GM18873 (cell line): ENCODE results near the gene DHX34.
"Not testable (repeated sequence)": the region's sequence is repeated elsewhere in the genome, so short reads cannot be mapped to it uniquely, and the experiment has no call there.

Experiments used
- ATAC-seq: cut with Tn5 transposase; IDR thresholded peaks from one replicate; pipeline ENCODE4 v1.9.1; 2021; ENCODE audit warnings: mild to moderate bottlenecking, moderate library complexity, moderate number of reproducible peaks; ENCODE audit not compliant: unreplicated experiment, low FRiP score

DHX34 gene

GRCh38 chr19:47386582-47386981 is 37.5 kb downstream of the DHX34 start:
- not testable (repeated sequence) for ATAC-seq

GRCh38 chr19:47387623-47388022 is 38.5 kb downstream of the DHX34 start:
- not testable (repeated sequence) for ATAC-seq

- ATAC-seq, result not testable (repeated sequence)
Measured at GRCh38 chr19:47388721-47389120, 39.6 kb downstream of the DHX34 start.

- no peak for ATAC-seq
Measured at GRCh38 chr19:47389150-47389556, 40.0 kb downstream of the DHX34 start.

GRCh38 chr19:47390533-47391488 is 41.7 kb downstream of the DHX34 start:
- ATAC-seq, result no peak

- ATAC-seq, result no peak
Measured at GRCh38 chr19:47391510-47392223, 42.6 kb downstream of the DHX34 start.

- no peak for ATAC-seq
Measured at GRCh38 chr19:47398707-47399597, 49.8 kb downstream of the DHX34 start.

- ATAC-seq, result no peak
Measured at GRCh38 chr19:47402504-47402903, 53.4 kb downstream of the DHX34 start.

GRCh38 chr19:47404334-47405196 is 55.5 kb downstream of the DHX34 start:
- no peak for ATAC-seq

GRCh38 chr19:47405197-47405550 is 56.1 kb downstream of the DHX34 start:
- no peak for ATAC-seq

GRCh38 chr19:47405854-47406417 is 56.8 kb downstream of the DHX34 start:
- ATAC-seq, result no peak

GRCh38 chr19:47406711-47407416 is 57.7 kb downstream of the DHX34 start:
- no peak for ATAC-seq

GRCh38 chr19:47407417-47407774 is 58.3 kb downstream of the DHX34 start:
- ATAC-seq, result no peak

GRCh38 chr19:47408156-47408938 is 59.2 kb downstream of the DHX34 start:
- no peak for ATAC-seq

GRCh38 chr19:47411101-47411500 is 62.0 kb downstream of the DHX34 start:
- ATAC-seq, result no peak

GRCh38 chr19:47411696-47412095 is 62.6 kb downstream of the DHX34 start:
- ATAC-seq, result not testable (repeated sequence)

GRCh38 chr19:47413941-47414340 is 64.8 kb downstream of the DHX34 start:
- no peak for ATAC-seq

GRCh38 chr19:47414469-47414868 is 65.4 kb downstream of the DHX34 start:
- no peak for ATAC-seq
